KG1 (cell line): ENCODE measurements around the gene DPCD.

Source experiments
- DNase-seq: peaks from one replicate; lab custom pipeline; 2025; lab: John Stamatoyannopoulos, UW

The DPCD gene

DNA sequence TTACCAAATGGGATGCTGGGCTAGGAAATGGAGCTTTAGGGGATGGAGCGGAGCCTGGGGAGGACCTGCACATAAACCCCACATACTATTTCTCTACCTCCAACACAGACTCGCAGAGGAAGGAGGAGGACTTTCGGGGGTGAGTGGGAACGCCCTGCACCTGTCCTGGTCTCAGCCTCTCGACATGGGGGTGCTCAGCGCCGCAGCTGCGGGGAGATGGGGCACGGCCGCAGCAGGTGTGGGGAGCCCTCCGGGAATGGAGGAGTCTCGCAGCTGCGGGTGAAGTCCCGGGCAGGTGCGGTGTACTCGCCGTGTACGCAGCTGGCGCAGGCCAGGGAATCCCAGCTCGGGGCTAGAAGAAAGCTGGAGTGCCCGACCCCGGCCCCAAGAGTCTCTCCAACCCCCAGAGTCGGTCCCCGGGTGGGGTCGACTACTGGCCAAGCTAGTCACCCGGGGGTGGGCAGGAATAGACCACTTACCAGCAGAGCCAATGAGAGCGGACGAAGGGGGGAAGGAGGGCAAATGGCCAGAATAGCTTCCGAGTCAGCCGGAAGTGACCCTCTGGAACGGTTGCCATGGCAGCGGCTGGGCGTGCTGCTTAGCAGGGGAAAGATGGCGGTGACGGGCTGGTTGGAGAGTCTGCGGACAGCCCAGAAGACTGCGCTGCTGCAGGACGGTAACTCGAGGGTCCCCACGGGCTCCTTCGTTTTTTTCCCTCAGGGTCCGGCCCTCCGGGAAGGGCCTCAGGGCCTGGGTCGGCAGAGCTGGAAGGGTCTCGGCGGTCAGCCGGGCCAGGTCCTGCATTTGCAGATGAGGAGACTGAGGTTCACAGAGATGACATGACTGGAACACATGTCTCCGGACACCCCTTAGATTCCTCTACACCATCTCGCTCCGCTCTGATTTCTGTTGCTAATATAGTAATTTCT is at the start of gene DPCD, which contains the start of gene POLL:
DPCD (plus strand) TSS at position 597 of the 929 bp plus-strand sequence; CDS start at position 613, 16 bp downstream.
POLL (minus strand) TSS at position 533 of the 929 bp plus-strand sequence. CDS start 897 bp downstream, outside the sequence.
- DNase-seq: peak; percentile 79

- no peak for DNase-seq
These were observed 49.7 kb upstream of the DPCD start for GRCh38 chr10:101538446-101538845.

- DNase-seq: no peak
These were observed 42.2 kb upstream of the DPCD start for GRCh38 chr10:101545898-101546297.

DNA sequence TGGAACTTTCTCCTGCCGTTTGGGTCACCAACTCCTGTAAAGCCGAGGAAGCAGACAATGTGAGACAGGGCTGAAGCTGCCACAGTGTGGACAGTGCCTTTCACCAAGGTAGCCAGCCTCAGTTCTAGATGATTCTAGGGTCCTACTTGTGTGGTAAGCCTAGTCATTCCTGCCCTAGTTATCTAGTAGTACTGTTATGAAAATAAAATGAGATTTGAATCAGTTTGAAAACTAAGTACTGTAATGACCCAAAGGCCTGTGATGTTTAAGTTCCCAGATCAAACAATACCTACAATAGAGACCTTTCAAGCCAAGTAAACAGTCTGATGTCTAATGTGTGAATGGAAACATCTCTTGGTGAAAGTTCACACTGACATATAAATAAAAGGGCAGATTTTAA is 37.2 kb upstream of the DPCD start:
- no peak for DNase-seq

GRCh38 chr10:101552442-101552841 is 35.7 kb upstream of the DPCD start:
- no peak for DNase-seq

- no peak for DNase-seq
These were observed 30.6 kb upstream of the DPCD start for GRCh38 chr10:101557541-101557940.

DNA sequence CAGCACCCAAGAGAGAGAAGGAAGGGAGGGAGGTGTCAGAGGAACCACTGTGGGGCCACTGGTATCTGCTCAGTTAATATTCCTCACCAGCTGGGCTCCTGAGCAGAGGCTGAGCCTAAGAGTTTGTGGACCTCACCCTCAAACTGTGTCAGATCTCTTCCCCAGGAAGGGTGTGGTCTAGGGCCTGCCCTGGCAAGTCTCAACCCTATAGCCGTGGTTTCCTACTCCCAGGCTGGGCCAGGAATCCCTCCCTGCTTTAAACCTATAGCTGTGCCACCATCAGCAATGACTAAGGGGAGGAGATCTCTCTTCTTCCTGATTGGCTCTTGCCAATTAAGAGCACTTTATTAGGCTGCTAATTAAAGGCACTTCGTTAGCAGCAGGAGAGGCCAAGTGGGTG is 29.9 kb upstream of the DPCD start:
- no peak for DNase-seq

- no peak for DNase-seq
These were observed 29.2 kb upstream of the DPCD start for GRCh38 chr10:101558671-101559595.

GRCh38 chr10:101559596-101560297 is 28.4 kb upstream of the DPCD start:
- DNase-seq: no peak

DNA sequence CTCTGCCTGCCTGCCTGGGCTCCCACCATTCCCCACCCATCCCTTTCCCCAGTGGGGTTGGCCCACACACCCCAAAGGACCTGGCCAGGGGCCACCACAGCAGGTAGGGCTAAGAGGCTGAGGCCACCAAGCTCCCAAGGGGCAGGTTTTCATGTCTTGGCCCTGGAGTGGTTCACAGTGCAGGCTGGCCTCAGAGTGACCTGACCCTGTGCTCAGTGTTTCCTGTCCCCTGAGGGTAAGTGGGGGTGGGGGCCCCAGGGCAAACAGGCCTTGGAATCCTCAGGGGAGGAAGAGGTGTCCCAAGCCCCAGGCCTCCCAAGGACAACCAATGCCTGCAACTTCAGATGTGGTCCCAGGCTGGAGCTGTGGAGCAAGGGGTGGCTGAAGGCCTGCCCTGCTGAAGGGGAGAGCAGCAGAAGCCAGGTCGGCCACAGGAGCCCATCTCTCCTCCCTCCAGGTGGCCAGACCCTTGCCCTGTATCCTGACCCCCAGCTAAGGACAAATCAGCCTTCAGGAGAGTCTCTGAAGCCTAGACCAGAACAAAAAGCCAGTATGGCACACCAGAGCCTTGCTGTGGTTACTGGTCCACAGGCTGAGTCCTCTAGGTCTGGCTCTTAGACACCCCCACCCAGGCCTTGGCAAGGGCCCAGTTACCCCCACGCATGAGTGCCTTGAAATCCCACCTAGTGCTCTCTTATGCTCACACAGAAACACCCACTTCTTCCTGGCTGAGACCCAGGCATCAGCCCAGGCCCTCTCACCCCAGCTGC is 27.6 kb upstream of the DPCD start:
- DNase-seq: no peak

DNA sequence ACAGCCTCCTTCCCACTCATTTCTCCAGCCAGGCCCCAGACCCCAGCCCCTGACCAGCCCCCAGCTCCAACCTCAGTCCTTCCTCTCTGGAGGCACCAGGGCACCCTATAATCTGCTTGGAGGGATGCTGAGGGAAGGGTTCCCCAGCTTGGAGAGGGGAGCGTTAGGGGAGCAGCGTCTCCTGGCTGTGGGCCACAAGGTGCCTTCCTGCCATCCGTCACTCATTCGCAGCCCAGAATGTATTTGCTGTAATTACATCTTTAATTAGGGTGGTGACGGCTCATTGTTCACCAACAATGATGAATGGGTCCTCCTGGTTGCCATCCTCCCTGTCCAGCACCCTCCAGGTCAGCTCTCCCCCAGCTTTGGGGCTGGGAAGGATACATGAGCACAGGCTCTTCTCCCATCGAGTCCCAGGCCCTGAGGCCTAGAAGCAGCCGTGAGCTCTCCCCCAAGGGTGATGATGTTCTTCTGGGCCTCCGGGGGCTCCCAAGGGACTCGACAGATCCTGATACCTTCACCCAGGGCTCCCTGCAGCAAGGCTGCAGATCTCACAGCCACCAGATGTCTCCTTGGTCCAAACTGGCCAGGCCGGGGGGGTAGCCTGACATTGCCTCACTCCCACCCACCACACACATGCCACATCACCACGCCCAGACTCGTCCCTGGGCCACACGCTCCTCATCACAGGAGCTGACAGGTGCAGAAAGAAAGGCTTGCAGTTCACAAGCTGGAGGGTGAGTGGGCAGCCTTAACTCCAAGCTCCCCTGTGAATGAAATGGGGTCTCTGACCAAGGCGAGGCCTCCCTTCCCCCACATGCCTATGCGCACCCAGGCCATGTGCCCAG is 26.8 kb upstream of the DPCD start:
- no peak for DNase-seq

DNA sequence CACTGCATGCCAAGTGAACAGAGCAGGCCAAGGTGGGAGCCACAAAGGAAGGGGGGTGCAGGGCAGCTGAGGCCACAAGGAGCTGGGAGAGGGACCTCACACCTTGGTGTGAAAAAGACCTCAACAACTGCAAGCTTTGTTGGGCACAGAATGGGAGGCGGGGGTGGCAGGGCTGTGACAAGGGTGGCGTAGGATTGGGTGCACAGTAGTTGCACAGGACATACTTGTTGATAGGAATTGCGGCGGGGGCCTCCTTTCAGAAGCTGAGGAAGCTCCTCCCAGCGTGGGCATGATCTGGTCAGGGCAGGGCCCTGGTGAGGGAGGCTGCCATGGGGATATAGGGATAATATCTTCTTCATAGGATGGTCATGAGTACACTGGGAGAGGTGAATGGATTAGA is 25.9 kb upstream of the DPCD start:
- no peak for DNase-seq

DNA sequence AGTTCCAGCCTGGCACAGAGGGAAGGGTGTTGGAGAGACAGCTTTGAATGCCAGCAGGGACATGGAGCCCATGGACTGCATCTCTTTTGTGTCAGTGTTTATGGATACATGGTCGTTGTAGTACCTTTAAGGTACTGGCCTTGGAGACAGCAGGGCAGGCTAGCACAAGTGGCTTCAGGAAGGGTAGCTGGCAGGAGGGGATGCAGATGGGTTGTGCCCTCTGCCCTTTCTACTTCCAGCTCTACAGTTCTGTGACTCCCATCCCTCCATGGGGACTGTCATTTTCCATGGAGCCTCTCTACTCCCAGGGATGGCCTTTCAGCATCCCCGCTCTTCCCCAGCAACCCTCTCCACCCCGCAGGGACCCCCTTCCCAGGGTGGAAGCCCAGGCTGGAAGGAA is 25.1 kb upstream of the DPCD start:
- no peak for DNase-seq

- DNase-seq: no peak
These were observed 24.6 kb upstream of the DPCD start for GRCh38 chr10:101563497-101564040.

- no peak for DNase-seq
These were observed 23.6 kb upstream of the DPCD start for GRCh38 chr10:101564490-101564991.

DNA sequence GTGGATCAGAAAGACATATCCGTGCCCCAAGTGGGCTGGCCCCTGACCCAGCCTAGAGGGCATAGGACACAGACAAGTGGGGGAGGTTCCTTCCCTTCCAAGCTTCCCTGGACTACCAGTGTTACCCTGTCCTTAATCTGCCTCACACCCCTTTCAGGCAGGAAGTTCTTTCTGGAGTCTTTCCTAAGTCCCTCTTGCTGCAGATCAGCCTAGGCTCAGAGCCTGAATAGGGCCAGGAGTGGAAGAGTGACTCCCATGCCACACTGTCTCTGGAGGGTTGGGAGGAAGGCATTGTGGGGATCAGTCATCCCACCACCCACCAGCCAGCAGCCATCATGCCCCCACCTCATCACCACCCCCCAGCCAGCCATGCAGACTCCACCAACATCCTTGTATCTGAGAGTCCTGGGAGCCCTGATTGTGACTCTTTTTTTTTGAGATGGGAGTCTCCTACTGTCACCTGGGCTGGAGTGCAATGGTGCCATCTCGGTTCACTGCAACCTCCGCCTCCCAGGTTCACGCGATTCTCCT is 22.7 kb upstream of the DPCD start:
- no peak for DNase-seq

GRCh38 chr10:101565936-101566332 is 22.2 kb upstream of the DPCD start:
- DNase-seq: no peak

- no peak for DNase-seq
These were observed 21.6 kb upstream of the DPCD start for GRCh38 chr10:101566333-101567164.
